Fibroblast of gingiva (primary cell): ENCODE results near the gene CEP72.
"Not testable (repeated sequence)": the region's sequence is repeated elsewhere in the genome, so short reads cannot be mapped to it uniquely, and the experiment has no call there.

Source experiments
- DNase-seq: peaks from one replicate; pipeline ENCODE4 v3.0.0-alpha.2; 2011; ENCODE audit warnings: low read depth

Gene CEP72

DNA sequence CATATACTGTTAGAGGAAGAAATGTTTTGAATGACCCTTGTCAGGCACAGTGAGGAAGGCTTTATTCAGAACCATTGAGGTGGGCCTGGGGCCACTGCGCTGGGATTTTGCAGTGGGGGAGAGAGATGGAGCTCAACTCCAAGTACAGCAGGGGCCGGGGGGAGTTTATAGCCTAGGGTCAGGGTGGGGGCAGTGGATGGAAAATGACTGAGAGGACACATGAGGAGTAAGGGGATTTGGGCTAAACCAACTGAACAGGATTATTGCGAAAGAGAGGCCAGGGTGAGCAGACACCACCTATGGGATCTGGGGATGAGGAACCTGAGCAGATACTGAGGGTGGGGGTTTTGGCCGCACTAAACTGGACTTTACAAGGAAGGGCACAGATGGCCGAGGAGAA lies 6.3 kb downstream of the CEP72 start:
- no peak for DNase-seq

DNA sequence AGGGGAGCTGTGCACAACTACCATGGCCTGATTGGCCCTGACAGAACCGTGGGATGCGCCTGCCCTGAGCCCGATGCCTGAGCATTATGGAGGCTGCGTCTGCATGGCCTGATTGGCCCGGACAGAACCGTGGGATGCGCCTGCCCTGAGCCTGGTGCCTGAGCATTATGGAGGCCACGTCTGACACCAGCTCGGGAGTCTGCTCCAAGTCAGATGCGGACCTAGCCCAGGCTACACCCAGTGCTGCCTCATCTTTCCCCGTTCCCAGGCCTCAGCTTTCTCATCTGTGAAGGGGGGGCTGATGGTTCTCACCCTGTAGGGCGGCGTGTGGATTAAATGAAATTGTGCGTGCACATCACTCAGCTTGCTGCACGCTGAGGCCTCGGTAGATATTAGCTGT lies 7.3 kb downstream of the CEP72 start:
- DNase-seq: no peak

DNA sequence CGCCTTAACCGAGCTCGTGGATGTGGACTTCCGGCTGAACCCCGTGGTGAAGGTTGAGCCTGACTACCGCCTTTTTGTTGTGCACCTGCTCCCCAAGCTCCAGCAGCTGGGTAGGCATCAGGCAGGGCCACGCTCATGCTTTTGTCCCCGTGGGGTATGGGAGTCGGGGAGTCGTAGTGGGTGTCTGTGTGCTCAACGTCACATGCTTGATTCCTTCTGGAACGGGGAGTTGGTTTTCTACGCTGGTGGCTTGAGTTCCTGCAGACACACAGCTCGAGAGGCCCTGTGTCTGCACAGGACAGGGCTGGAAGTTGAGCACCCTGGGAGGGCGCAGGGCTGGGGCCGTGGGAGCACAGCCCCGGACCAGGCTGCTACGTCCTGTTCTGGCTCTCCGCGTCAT lies 8.0 kb downstream of the CEP72 start:
- no peak for DNase-seq

DNA sequence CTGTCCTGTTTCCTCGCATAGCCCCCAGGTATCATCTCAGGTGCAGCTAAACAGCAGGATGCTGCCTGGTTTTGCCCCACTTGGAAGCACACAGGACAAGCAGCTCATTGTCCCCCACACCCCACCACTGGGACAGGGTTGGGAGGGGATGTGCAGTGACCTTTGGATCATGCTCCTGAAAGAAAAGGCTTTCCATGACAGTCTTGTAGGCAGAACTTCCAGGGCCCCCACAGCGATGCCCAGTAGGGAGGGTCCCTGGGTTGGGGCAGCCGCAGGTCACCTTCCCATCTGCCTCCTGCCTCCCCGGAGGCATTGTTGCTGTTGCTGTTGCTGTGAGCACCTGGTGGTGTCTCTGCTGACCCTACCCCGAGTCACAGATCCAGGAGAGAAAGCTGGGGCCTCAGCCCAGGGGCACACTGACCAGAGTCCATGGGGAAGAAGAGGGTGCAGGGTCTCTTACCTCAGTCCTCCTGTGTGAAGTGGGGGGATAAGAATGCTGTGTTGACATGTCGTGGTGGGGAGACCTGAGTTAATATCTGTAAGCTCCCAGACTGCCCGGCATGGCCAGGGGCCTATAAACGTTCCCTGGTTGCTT lies 8.5 kb downstream of the CEP72 start:
- DNase-seq: no peak

DNA sequence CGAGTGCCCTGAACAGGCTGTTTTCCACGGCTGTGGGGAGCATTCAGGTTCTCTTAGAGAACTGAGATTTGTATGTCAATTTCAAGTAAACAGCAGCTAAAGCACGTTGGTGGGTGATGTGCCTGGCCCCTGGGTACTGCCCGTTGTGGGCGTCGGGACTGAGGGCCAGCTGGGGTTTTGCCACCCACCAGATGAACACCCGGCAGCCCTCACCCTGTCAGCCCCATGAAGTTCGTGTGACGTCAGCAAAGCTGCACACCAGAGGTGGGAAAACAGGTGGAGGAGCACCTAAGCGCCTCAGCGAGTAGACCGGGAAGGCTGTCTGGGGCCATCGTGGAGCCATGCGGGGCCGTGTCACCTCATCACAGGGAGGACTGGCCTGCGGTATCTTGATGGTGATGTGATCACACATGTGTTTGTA lies 9.2 kb downstream of the CEP72 start:
- DNase-seq: no peak

DNA sequence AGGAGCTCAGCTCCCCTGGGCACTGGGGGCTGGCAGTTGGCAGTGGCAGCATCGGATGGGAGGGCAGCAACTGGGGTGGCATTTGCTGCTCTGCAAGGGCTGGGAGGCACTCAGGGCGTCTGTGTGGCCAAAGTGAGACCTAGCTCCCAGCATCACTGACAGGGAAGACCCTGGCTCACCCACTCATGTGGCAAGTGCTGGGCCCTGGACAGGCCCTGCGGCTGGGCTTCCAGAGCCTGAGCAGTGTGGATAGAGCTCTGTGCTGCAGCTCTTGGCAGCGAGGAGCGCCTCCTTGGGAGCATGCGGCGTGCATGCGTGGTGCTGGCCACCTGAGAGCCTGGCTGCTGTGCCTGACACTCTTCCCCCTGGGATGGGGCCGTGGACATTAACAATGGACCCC lies 10.2 kb downstream of the CEP72 start:
- no peak for DNase-seq

DNA sequence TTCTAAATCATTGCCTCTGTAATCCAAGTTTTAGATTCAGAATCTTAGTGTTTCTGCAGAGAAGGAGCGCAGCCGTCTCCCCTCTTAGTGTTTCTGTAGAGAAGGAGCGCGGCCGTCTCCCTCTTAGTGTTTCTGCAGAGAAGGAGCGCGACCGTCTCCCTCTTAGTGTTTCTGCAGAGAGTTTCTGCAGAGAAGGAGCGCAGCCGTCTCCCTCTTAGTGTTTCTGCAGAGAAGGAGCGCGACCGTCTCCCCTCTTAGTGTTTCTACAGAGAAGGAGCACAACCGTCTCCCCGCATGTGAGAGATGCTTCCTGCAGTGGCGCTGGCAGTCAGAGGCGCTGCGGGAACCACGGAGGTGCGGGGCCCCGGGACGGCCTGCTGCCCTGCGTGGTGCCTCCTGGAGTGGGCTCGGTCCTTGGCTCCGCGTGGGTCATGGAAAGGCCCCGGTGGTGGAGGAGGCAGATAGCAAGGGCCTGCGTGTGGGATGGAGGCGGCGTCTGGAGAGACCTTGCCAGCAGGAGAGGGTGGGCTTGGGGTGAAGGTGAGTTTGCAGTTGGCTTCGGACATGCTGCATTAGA lies 10.9 kb downstream of the CEP72 start:
- DNase-seq: no peak

DNA sequence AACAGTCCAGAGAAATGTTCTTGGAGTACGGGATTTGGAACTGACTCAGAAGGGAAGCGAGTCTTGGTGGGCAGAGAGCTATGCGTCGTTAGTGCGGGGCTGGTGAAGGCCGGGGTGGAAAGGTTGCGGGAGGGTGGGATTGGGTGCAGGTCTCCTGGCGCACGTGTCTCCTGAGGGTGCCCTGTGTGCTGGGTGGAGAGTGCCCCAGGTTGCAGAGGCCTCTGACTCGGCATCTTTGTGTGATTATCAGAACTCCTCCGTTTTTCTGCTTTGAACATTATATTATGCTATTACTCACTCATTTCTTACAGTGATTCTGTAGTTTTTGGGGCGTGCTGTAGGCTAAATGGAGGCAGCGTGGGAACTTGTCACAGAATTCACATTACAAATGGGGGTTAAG lies 11.4 kb downstream of the CEP72 start:
- no peak for DNase-seq

DNA sequence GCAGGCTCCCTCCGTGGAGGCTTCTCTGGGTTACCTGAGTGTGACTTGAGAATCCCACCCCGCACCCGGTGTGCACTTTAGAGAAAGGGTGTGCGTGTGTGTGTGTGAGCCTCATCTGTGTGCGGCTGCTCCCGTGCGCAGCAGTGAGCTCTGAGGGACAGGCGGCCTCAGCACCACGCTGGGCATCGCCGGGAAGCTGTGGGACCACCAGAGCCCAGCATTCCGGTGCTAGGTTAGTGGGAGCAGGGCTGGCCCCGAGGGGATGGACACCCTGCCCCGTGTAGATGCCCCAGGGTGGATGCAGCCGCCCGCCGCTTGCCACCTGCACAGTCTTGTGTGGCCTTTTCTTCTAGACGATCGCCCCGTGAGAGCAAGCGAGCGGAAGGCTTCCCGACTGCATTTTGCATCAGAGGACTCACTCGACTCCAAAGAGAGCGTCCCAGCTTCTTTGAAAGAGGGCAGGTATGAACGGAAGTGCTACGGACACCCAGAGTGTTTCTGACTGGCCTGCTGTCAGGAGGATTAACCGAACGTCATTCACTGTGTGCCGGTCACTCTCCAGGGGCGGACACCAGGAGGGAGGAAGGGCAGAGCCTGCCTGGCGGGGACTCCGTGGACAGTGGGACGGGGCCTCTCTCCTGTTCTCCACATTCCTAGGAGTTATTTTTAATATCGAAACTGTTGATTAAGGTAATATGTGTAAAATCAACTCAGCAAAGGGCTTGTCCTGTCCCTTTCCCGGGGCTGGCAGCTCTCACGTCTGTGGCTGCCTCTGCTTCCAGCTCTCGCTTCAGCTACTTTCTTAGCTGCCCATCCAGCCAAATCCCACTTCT lies 12.2 kb downstream of the CEP72 start:
- DNase-seq: no peak

DNA sequence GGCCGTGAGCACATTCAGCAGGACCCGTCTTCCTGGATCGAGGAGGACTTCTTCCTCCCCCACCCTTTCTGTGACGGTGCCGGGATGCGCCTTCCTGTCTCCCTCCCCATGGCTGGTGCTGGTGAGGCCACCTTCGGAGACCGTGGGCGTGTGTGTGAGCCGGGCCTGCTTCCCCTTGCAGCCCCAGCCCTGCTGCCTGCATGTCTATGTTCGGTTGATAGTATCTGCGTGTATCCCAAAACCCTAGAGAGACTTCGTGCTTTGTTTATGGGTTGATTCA lies 12.8 kb downstream of the CEP72 start:
- DNase-seq: no peak

DNA sequence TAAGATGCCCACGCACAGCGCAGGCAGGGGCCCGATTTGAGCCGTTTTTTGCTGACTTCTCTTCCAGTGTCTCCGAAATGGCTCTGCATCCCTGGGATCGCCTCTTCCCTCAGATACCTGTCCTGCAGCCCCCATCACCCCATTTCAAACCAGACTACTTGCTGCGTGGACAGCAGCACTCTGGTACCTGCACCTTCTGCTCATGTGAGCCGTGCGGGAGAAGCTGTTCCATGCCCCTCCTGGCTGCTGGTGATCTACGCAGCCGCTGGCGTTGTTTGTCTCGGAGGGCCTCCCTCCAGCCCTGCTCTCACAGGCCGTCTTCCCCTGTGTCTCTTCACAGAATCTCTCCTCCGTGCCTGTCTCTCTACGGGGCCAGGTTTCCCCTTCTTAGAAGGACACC lies 13.4 kb downstream of the CEP72 start:
- DNase-seq: no peak

DNA sequence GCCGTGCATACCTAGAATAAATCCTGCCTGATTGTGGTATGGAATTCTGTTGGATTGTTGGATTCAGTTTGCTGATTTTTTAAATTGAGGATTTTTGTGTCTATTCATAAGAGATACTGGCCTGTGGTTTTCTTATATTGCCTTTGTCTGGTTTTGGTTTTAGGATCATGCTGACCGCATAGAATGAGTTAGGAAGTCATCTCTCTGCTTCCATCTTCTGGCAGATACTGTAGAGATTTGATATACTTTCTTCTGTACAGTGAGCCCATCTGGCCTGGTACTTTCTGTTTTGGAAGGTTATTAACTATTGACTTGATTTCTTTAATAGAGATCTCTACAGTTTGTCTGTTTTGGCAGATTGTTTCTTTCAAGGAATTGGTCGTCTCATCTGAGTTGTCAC lies 14.7 kb downstream of the CEP72 start:
- DNase-seq: peak; percentile 16

DNA sequence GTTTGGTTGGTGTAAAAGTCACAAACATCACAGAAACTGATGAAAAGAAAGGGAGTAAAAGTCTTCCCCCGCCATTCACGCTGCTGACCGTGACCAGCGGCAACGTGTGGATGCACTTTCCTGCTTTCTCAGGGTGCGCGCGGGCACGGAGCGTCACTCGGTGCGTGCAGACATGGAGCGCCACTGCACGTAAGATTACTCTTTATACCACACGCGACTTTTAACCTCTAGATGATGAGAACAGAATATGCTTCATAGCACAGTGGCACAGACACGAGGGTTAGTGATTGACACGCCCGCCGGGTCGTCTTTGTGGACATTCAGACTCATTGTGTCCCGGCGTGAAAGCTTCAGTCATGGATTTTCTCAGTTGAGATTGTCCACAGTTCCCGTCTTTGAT lies 15.7 kb downstream of the CEP72 start:
- no peak for DNase-seq

DNA sequence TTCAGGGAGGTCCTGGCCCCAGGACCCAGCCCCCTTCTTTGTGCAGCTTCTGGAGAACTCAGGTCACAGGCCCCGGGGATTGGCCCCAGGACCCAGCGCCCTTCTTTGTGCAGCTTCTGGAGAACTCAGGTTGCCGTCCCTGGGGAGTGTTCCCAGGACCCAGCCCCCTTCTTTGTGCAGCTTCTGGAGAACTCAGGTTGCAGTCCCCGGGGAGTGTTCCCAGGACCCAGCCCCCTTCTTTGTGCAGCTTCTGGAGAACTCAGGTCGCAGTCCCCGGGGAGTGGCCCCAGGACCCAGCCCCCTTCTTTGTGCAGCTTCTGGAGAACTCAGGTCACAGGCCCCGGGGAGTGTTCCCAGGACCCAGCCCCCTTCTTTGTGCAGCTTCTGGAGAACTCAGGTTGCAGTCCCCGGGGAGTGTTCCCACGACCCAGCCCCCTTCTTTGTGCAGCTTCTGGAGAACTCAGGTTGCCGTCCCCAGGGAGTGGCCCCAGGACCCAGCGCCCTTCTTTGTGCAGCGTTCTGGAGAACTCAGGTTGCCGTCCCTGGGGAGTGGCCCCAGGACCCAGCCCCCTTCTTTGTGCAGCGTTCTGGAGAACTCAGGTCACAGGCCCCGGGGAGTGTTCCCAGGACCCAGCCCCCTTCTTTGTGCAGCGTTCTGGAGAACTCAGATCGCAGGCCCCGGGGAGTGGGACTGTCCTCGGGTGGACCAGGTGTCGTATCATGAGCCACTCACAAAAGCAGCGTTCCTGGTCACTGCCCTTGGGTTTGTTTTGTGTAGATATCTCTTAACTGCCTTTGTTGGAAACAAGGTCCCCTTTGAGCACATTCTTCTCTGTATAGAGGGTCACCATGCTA lies 16.4 kb downstream of the CEP72 start:
- not testable (repeated sequence) for DNase-seq

DNA sequence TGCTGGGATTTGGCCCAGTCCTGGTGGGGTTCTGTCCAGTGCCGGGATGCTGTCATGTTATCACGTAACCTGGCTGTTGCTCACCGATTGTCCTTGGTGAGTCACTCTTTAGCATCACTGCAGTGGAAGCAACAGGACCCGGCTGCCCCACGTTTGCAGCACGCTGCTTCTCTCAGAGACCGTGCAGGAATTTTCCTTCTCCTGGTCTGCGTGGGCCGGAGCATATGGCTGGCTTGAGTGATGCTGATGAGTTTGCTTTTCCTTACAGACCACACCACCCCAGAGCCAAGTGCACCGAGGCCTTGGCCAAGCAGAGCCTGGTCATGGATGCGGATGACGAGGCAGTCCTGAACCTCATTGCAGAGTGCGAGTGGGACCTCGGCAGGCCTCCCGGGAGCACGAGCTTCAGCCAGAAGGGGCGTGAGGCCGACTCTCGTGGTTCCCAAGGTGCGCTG lies 21.4 kb downstream of the CEP72 start:
- DNase-seq: no peak

DNA sequence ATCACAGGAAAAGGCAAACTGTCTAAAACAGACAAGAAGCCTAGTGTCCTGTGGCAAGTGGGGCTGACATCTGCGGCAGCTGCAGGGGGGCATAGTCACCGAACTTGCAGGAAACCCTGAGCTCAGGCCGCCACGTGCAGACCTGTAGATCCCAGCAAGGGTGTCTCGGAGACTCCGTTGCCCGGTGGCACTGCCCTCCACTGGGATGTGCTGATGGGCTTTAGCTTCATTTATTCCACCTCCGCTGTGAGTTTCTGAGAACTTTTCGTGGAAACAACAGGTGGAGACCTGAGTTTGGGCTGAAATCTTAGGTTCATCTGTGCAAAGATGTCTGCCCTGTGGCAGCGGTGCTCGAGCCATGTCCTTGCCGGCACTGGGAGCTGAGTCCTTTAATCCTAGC lies 22.1 kb downstream of the CEP72 start:
- no peak for DNase-seq

DNA sequence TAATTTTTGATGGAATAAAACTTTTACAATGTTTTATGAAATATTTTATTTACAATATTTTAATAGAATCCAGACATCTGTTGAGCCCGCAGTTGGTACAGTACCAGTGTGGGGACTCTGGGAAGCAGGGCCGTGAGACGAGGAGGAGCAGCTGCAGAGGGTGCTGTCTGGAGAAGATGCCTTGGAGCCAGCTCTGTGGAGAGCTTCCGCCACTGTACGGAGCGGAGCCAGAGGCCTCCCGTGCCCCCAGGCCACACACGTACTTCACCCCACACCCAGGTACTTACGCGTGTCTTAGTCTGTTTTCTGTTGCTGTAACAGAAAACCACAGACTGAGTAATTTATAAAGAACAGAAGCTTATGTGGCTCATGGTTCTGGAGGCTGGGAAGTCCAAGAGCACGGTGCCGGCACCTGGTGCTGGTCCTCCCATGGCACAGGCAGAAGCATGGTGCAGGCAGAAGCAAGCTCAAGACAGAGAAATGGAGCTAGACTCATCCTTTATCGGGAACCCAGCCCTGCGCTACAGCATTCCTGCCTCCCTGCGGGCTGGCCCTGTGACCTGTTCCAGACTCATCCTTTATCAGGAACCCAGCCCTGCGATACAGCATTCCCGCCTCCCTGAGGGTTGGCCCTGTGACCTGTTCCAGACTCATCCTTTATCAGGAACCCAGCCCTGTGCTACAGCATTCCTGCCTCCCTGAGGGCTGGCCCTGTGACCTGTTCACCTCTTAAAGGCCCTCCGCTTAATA lies 23.3 kb downstream of the CEP72 start:
- DNase-seq: no peak

DNA sequence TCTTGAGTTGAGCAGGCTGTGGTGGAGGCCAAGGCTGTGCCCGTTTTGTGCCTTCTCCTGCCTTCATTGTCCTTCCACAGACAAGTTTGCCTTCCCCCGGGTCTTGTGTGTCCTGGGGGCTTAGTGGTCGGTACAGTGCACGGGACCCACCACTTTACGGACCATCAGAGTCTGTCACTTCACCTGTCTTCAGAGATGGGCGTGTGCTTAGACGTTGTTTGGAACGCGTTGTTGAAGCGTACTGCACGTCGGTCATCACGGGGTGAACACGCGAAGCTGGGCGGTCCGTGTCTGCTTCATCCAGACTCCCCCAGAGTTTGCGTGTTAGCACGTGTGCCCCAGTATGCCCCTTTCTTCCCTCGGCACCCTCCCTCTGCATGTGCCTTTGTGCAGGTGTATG lies 24.8 kb downstream of the CEP72 start:
- DNase-seq: no peak

DNA sequence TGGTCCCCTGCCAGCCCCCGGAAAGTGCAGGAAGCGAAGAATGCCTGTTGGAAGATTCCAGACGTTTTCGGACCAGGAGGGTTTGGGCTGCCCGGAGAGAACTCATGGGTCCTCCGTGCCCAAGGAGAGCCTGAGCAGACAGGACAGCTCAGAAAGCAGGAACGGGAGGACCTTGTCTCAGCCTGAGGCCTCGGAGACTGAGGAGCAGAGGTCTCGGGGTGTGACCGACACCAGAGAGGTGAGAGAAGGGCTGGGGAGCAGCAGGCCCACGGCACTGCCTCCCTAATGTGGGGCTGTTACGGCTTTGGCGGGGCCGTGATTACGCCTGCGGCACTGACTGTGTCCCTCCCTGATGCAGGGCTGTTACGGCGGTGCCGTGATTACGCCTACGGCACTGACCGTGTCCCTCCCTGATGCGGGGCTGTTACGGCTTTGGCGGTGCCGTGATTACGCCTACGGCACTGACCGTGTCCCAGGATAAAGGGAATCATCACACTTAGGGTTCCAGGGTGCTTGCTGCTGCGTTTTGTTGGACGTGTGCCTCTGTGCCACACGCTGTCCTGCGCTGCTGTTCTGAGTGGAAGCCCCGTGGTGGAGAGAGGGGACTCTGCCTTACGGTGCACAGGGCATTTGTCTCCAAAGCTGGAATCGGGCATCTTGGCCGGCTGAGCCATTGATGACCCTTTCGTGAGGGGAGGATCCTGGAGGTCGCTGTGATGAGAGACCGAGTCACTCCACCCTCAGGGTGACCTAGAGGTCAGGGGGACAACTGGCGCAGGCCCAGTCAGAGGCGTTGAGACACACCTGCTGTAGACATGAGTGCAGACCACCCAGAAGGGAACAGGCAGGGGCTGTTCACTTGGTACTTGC lies 25.7 kb downstream of the CEP72 start:
- no peak for DNase-seq

DNA sequence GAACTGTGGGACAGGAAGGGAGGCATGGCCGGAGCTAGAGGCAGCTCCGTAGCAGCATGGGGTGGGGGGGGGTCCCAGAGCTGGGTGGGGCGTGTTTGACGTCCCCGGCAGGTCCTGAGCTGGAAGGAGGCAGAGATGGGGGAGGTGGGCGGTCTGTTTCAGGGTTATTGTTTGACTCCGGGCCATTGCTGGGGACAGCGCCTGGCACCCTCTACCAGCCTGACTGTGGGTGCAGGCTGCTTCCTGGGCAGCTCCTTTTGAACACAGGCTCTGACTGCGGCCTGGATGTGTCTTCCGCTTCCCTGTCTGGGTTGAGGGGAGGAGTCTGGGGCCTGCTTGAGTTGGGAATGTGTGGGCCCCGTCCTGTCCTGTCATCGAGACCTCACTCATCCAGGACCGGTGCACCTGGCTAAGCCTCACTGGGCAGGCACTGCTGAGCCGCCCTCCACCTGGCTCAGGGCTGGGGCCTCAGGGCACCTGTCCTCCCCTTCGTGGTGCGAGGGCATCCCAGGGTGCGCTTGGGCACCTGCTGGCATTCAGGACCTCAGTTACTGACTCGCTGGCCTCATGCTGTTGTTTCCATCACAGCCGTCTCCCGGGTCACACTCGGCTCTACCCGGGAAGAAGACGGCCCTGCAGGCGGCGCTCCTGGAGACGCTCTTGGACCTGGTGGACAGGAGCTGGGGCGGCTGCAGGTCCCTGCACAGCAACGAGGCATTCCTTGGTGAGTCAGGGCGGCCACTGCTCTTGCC lies 26.5 kb downstream of the CEP72 start:
- DNase-seq: no peak

DNA sequence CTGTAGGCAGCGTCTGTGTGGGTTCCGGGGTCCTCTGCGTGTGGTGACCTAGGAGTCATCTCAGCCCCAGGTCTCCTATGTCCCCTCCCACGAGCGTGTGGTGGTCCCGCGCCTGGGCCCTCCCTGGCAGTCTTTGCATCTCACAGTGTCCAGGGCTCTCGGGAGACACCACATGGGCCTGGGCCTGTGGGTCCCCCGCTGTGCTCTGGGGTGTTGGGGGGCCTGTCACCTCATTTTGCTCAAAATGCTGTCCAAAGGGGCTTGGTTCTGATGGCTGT lies 27.1 kb downstream of the CEP72 start:
- DNase-seq: no peak
